Prostate gland (tissue), 2 donors: ENCODE measurements around the gene HTR4. TPM values are rescaled to one million over a fixed set of nuclear protein-coding genes. Genes with fewer than 3 reads are reported as not detected.

ENCODE experiments used
- DNase-seq: peaks from one replicate; pipeline ENCODE4 v3.0.0-alpha.2; 2019; ENCODE audit warnings: low spot score
- H3K27ac ChIP-seq, 2 donors: fragments of 200-600 bp; sonication (generic); 2 replicates each; pipeline ENCODE4 v1.5.1; 2017 to 2019
- H3K27me3 ChIP-seq: fragments of 200-600 bp; sonication (generic); replicated peaks from 2 replicates; pipeline ENCODE4 v1.5.1; 2019; ENCODE audit not compliant: insufficient read depth
- H3K36me3 ChIP-seq, 2 donors: fragments of 200-600 bp; sonication (generic); 1 replicate in 1 of 2; 2 replicates in 1 of 2; pipeline versions ENCODE4 v1.5.1 to v1.8.1; 2017 to 2019
- H3K4me1 ChIP-seq: fragments of 200-600 bp; sonication (generic); replicated peaks from 2 replicates; pipeline ENCODE4 v1.5.1; 2019
- H3K4me3 ChIP-seq, 2 donors: fragments of 200-600 bp; sonication (generic); 2 replicates each; pipeline ENCODE4 v1.5.1; 2017 to 2019
- H3K9me3 ChIP-seq: fragments of 200-600 bp; sonication (generic); 2 replicates; pipeline ENCODE4 v1.5.1; 2017
- POLR2A ChIP-seq: fragments of 450-650 bp; IDR thresholded peaks from one replicate; pipeline ENCODE4 v1.6.1; 2016; ENCODE audit warnings: antibody characterized with exemption, mild to moderate bottlenecking
- POLR2AphosphoS5 ChIP-seq: sonication (generic); formaldehyde crosslinking; IDR thresholded peaks from one replicate; pipeline ENCODE4 v1.6.1; 2017; ENCODE audit warnings: antibody characterized with exemption
- WGBS: methylation state at CpG from one replicate; pipeline ENCODE4 v1.1.5; 2018; 5-methylcytosine and 5-hydroxymethylcytosine counted together
- intact Hi-C: fragments of 100-400 bp; cut with DNase I; formaldehyde crosslinking; loops from one replicate; pipeline ENCODE4 v1.14.2; 2022
- total RNA-seq, 2 donors: library from RNA; depleted of rRNA; stranded (reverse); fragments of >200 nt; gene quantifications; one replicate each; pipeline ENCODE4 v1.1.0, GENCODE V29; 2016
- TF ChIP-seq, protein P1 (sequence below), 4 experiments: fragments of 200-600 bp in 2 of 4; fragments of 450-650 bp in 2 of 4; sonication (generic) in 2 of 4; IDR thresholded peaks; 1 replicate in 3 of 4; 2 replicates in 1 of 4; pipeline ENCODE4 v1.5.1; 2016 to 2019; ENCODE audit warnings: antibody characterized with exemption in 4 of 4, mild to moderate bottlenecking in 2 of 4, moderate library complexity in 2 of 4

HTR4 gene
- total RNA-seq, 2 donors from 2014 or later: 2.1 TPM; not detected in 1

DNA sequence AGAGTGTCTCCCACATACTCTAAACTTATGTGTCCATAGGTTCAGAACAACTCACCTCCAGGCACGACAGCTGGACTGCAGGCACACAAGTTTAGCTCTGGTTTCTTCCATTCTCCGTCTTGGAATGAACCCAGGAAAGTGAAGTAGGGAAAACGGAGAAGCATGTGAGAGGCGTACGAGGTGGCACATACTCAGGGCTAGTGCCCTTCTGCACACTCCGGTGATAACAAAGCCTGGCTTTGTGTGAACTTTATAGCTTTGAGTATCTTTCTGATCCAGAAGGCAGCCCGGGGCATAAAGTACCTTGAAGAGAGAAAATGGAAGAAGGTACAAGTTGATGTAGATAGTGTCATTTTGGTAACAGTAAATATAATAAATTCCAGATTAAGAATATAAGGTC, 11.1 kb upstream of the HTR4 start:
- TF ChIP-seq POLR2AphosphoS5 (no peak), POLR2A (no peak)
- TF ChIP-seq, protein P1, sequence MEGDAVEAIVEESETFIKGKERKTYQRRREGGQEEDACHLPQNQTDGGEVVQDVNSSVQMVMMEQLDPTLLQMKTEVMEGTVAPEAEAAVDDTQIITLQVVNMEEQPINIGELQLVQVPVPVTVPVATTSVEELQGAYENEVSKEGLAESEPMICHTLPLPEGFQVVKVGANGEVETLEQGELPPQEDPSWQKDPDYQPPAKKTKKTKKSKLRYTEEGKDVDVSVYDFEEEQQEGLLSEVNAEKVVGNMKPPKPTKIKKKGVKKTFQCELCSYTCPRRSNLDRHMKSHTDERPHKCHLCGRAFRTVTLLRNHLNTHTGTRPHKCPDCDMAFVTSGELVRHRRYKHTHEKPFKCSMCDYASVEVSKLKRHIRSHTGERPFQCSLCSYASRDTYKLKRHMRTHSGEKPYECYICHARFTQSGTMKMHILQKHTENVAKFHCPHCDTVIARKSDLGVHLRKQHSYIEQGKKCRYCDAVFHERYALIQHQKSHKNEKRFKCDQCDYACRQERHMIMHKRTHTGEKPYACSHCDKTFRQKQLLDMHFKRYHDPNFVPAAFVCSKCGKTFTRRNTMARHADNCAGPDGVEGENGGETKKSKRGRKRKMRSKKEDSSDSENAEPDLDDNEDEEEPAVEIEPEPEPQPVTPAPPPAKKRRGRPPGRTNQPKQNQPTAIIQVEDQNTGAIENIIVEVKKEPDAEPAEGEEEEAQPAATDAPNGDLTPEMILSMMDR (IDR thresholded peaks at IDR 0.05): no peak
- no peaks in the 10 kb centered on the region for H3K4me1 ChIP-seq
- WGBS: 52% methylated on average over 7 of the region's 7 CpGs
- no peak for DNase-seq
- H3K36me3 ChIP-seq: no peaks in the 10 kb centered on the region
- no peaks in the 10 kb centered on the region for H3K9me3 ChIP-seq
- H3K27me3 ChIP-seq: no peaks in the 10 kb centered on the region
- no peak overlapping the region for H3K27ac ChIP-seq
- H3K4me3 ChIP-seq: no peak overlapping the region
- intact Hi-C loops: no loop called here

GRCh38 chr5:148663509-148663908, 9.2 kb upstream of the HTR4 start:
- no peaks in the 10 kb centered on the region for H3K9me3 ChIP-seq
- no peaks in the 10 kb centered on the region for H3K36me3 ChIP-seq
- no peaks in the 10 kb centered on the region for H3K27me3 ChIP-seq
- 50% methylated on average over 2 of the region's 2 CpGs for WGBS
- H3K4me3 ChIP-seq: no peak overlapping the region
- no peak for DNase-seq
- intact Hi-C loops: no loop called here
- H3K27ac ChIP-seq: no peak overlapping the region
- H3K4me1 ChIP-seq: no peaks in the 10 kb centered on the region
- no peak for TF ChIP-seq POLR2AphosphoS5
- TF ChIP-seq, protein P1 (IDR thresholded peaks at IDR 0.05): no peak
- TF ChIP-seq POLR2A: no peak

DNA sequence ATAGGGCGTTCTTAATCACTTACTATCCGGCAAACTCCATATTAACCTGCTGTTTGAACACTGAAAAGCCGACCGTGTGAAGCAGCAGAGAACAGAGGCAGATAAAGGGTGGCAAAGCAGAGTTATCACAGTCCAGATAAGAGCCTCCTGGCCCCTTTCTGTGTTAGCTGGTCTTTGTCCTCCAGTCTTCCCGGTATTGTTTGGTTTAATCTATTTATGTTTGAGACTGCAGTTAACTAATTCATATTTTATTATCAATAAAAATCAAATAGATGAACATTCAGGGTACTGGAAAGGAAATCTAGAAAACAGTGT, 6.0 kb upstream of the HTR4 start:
- no peak overlapping the region for H3K27ac ChIP-seq
- H3K27me3 ChIP-seq: no peaks in the 10 kb centered on the region
- H3K36me3 ChIP-seq: no peaks in the 10 kb centered on the region
- intact Hi-C loops: no loop called here
- no peak overlapping the region for H3K4me3 ChIP-seq
- WGBS: 41% methylated on average over 5 of the region's 5 CpGs
- DNase-seq: no peak
- no peaks in the 10 kb centered on the region for H3K9me3 ChIP-seq
- no peaks in the 10 kb centered on the region for H3K4me1 ChIP-seq
- TF ChIP-seq POLR2A (no peak), POLR2AphosphoS5 (no peak)
- TF ChIP-seq, protein P1 (IDR thresholded peaks at IDR 0.05): no peak

- no peak for DNase-seq
- intact Hi-C loops: no loop called here
- H3K9me3 ChIP-seq: no peaks in the 10 kb centered on the region
- no peaks in the 10 kb centered on the region for H3K27me3 ChIP-seq
- TF ChIP-seq POLR2AphosphoS5 (no peak), POLR2A (no peak)
- TF ChIP-seq, protein P1 (IDR thresholded peaks at IDR 0.05): no peak
- H3K27ac ChIP-seq: no peak overlapping the region
- H3K4me3 ChIP-seq: no peak overlapping the region
- H3K4me1 ChIP-seq: no peaks in the 10 kb centered on the region
- no peaks in the 10 kb centered on the region for H3K36me3 ChIP-seq
- WGBS: 57% methylated on average over 2 of the region's 2 CpGs
These were observed 5.5 kb upstream of the HTR4 start for GRCh38 chr5:148659641-148660345.

GRCh38 chr5:148653291-148653835, 964 bp downstream of the HTR4 start:
- Histone ChIP-seq H3K36me3 (no peaks in the 10 kb centered on the region), H3K9me3 (no peaks in the 10 kb centered on the region), H3K4me3 (no peak overlapping the region), H3K27me3 (peaks cover 12% of the 10 kb centered on the region), H3K27ac (no peak overlapping the region), H3K4me1 (no peaks in the 10 kb centered on the region)
- 86% methylated on average over 11 of the region's 11 CpGs for WGBS
- DNase-seq: no peak
- intact Hi-C loops: no loop called here
- TF ChIP-seq, protein P1 (IDR thresholded peaks at IDR 0.05): no peak
- TF ChIP-seq POLR2AphosphoS5 (no peak), POLR2A (no peak)
